Fibroblast of lung (primary cell): ENCODE measurements around the gene CBLC.

Experiments
- EZH2 ChIP-seq: IDR thresholded peaks from 2 replicates; pipeline ENCODE4 v1.5.1; 2012; ENCODE audit warnings: low read length, control low read depth, mild to moderate bottlenecking; ENCODE audit errors: missing control alignments
- TF ChIP-seq, protein P1 (sequence below), 2 donors: IDR thresholded peaks in 1 of 2; conservative IDR thresholded peaks in 1 of 2; 1 replicate in 1 of 2; 2 replicates in 1 of 2; pipeline ENCODE4 v1.5.1; 2011 to 2012; ENCODE audit warnings: low read length in 2 of 2, control low read depth in 1 of 2, inconsistent platforms in 1 of 2, low read depth in 1 of 2, mild to moderate bottlenecking in 1 of 2

DNA sequence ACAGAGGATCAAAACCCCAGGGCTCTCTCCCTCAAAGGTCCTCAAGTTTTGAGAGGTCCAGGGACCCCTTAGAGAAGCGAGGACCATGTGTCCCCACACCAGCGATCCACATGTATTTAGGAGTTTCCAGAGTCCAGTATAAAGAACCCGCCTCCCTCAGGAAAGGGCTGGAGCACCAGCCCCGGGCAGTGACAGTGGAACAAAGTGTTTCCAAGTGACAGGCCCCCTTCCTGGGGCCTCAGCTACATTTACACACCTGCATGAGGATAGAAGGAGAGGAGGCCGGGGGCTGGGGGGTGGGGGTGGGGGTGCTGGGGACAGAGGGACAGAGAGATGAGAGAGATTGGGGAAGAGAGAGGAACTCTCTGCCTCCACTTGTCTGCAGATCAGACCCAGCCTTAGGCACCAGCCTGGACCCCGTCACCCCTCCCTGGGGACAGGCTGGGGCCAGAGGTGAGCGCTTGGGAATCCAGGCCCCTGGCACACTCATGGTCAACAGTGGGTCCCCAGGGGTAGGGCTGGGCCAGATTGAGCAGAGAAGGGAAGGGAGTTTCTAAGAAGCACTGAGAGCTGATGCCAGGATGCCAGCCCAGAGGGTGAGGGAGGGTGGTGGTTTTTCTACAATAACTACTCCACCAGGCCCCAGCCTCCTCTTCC is 32.0 kb downstream of the CBLC start:
- no peak for TF ChIP-seq EZH2
- TF ChIP-seq, protein P1, sequence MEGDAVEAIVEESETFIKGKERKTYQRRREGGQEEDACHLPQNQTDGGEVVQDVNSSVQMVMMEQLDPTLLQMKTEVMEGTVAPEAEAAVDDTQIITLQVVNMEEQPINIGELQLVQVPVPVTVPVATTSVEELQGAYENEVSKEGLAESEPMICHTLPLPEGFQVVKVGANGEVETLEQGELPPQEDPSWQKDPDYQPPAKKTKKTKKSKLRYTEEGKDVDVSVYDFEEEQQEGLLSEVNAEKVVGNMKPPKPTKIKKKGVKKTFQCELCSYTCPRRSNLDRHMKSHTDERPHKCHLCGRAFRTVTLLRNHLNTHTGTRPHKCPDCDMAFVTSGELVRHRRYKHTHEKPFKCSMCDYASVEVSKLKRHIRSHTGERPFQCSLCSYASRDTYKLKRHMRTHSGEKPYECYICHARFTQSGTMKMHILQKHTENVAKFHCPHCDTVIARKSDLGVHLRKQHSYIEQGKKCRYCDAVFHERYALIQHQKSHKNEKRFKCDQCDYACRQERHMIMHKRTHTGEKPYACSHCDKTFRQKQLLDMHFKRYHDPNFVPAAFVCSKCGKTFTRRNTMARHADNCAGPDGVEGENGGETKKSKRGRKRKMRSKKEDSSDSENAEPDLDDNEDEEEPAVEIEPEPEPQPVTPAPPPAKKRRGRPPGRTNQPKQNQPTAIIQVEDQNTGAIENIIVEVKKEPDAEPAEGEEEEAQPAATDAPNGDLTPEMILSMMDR (conservative IDR thresholded peaks at IDR 0.05 in 1 of 2, IDR thresholded peaks at IDR 0.05 in 1 of 2; ENCODE audit: low read depth in 1 of 2, low read length in 2 of 2) = no peak
